HepG2 (cell line): Measurements from ENCODE around the gene PPP1R15A. TPM values are rescaled to one million over a fixed set of nuclear protein-coding genes. Genes with fewer than 3 reads are reported as not detected.
A peak's percentile ranks its signal among the peaks of the same experiment; 100 is the strongest.

Experiments used
- CBX2 ChIP-seq, 2 experiments: fragments of 200-600 bp in 1 of 2; sonication (generic); formaldehyde crosslinking in 1 of 2; IDR thresholded peaks; 2 replicates each; pipeline versions ENCODE4 v1.7.0 to v1.8.1; 2018 to 2022; ENCODE audit warnings: low read depth in 2 of 2, low read length in 1 of 2, mild to moderate bottlenecking in 1 of 2, missing genetic modification reagents in 1 of 2
- CEBPG ChIP-seq: IDR thresholded peaks from 2 replicates; pipeline ENCODE4 v1.6.1; 2016
- CSRNP1 ChIP-seq: sonication (generic); formaldehyde crosslinking; IDR thresholded peaks from 2 replicates; pipeline ENCODE4 v1.8.1; 2023; ENCODE audit warnings: mild to moderate bottlenecking, missing genetic modification reagents
- ETS1 ChIP-seq: sonication (generic); formaldehyde crosslinking; IDR thresholded peaks from 2 replicates; pipeline ENCODE4 v1.4.0; 2020; ENCODE audit warnings: missing genetic modification reagents
- FOXK2 ChIP-seq: fragments of 450-650 bp; IDR thresholded peaks from 2 replicates; pipeline ENCODE4 v1.6.1; 2016
- HNF4G ChIP-seq, 2 experiments: sonication (generic) in 1 of 2; formaldehyde crosslinking in 1 of 2; IDR thresholded peaks; 2 replicates each; pipeline versions ENCODE4 v1.4.0 to v1.6.1; 2011 to 2020; ENCODE audit warnings: borderline replicate concordance in 2 of 2, low read depth in 2 of 2, mild to moderate bottlenecking in 2 of 2, low read length in 1 of 2, missing genetic modification reagents in 1 of 2, moderate library complexity in 1 of 2
- MEIS2 ChIP-seq: sonication (generic); formaldehyde crosslinking; IDR thresholded peaks from 2 replicates; pipeline ENCODE4 v1.9.0; 2021; ENCODE audit warnings: mild to moderate bottlenecking, missing genetic modification reagents
- MTERF4 ChIP-seq: sonication (generic); formaldehyde crosslinking; IDR thresholded peaks from 2 replicates; pipeline ENCODE4 v1.8.0; 2023; ENCODE audit warnings: mild to moderate bottlenecking, missing genetic modification reagents
- NCOA5 ChIP-seq: sonication (generic); formaldehyde crosslinking; IDR thresholded peaks from 2 replicates; pipeline ENCODE4 v1.4.0; 2020; ENCODE audit warnings: missing genetic modification reagents
- NR2C2 ChIP-seq: sonication (generic); formaldehyde crosslinking; IDR thresholded peaks from 2 replicates; pipeline ENCODE4 v1.4.0; 2020; ENCODE audit warnings: missing genetic modification reagents, mild to moderate bottlenecking, moderate library complexity, borderline replicate concordance
- PRPF4 ChIP-seq: fragments of 200-400 bp; formaldehyde crosslinking; IDR thresholded peaks from 2 replicates; pipeline ENCODE4 v1.6.1; 2016; ENCODE audit warnings: low read length, low read depth; ENCODE audit not compliant: poor library complexity, severe bottlenecking
- RBM39 ChIP-seq: fragments of 200-400 bp; formaldehyde crosslinking; IDR thresholded peaks from one replicate; pipeline ENCODE4 v1.6.1; 2018; ENCODE audit warnings: antibody characterized with exemption, mild to moderate bottlenecking, low read depth, low read length; ENCODE audit not compliant: poor library complexity, severe bottlenecking
- ZBTB21 ChIP-seq: sonication (generic); formaldehyde crosslinking; IDR thresholded peaks from 2 replicates; pipeline ENCODE4 v1.4.0; 2020; ENCODE audit warnings: missing genetic modification reagents
- ZFP62 ChIP-seq: sonication (generic); formaldehyde crosslinking; IDR thresholded peaks from 2 replicates; pipeline ENCODE4 v1.4.0; 2020; ENCODE audit warnings: missing genetic modification reagents
- ZNF24 ChIP-seq: fragments of 450-650 bp; IDR thresholded peaks from 2 replicates; pipeline ENCODE4 v1.6.1; 2017; ENCODE audit warnings: antibody characterized with exemption, mild to moderate bottlenecking
- ZNF451 ChIP-seq: sonication (generic); formaldehyde crosslinking; IDR thresholded peaks from 2 replicates; pipeline ENCODE4 v1.5.0; 2020; ENCODE audit warnings: mild to moderate bottlenecking, missing genetic modification reagents
- ZNF484 ChIP-seq: sonication (generic); formaldehyde crosslinking; IDR thresholded peaks from 2 replicates; pipeline ENCODE4 v1.5.1; 2020; ENCODE audit warnings: mild to moderate bottlenecking, low read depth, missing genetic modification reagents, borderline replicate concordance
- ZNF546 ChIP-seq: sonication (generic); formaldehyde crosslinking; conservative IDR thresholded peaks from 2 replicates; pipeline ENCODE4 v1.8.1; 2023; ENCODE audit warnings: mild to moderate bottlenecking, missing genetic modification reagents
- ZNF598 ChIP-seq: sonication (generic); formaldehyde crosslinking; IDR thresholded peaks from 2 replicates; pipeline ENCODE4 v1.5.1; 2020; ENCODE audit warnings: mild to moderate bottlenecking, missing genetic modification reagents, borderline replicate concordance
- ZNF713 ChIP-seq: sonication (generic); formaldehyde crosslinking; IDR thresholded peaks from 2 replicates; pipeline ENCODE4 v1.4.0; 2020; ENCODE audit warnings: mild to moderate bottlenecking, missing genetic modification reagents
- polyA plus RNA-seq, 8 experiments: library from polyadenylated mRNA; depleted of rRNA in 3 of 8; stranded (reverse) in 7 of 8; unstranded in 1 of 8; fragments of >200 nt; fragmentation: Illumina TruSeq in 4 of 8; extraction: Trizol in 4 of 8; gene quantifications; 2 replicates each; pipeline versions ENCODE4 v1.2.1 to v1.2.3, GENCODE V29; 2011 to 2016; ENCODE audit warnings: low read depth in 4 of 8, missing spikeins in 1 of 8, mixed read lengths in 1 of 8; ENCODE audit not compliant: insufficient read depth in 1 of 8
- total RNA-seq, 5 experiments: library from RNA; depleted of rRNA; stranded (reverse); fragments of >200 nt; fragmentation: Illumina TruSeq; extraction: Trizol; gene quantifications; 2 replicates each; pipeline ENCODE4 v1.2.3, GENCODE V29; 2016; ENCODE audit warnings: low read depth in 1 of 5
- TF ChIP-seq, protein P1 (sequence below): IDR thresholded peaks from 2 replicates; pipeline ENCODE4 v1.6.1; 2016; ENCODE audit warnings: mild to moderate bottlenecking, missing biosample characterization, missing genetic modification reagents
- TF ChIP-seq, protein P2 (sequence below): sonication (generic); formaldehyde crosslinking; IDR thresholded peaks from 2 replicates; pipeline ENCODE4 v1.4.0; 2020; ENCODE audit warnings: mild to moderate bottlenecking, low read depth, missing genetic modification reagents

PPP1R15A gene
- total and polyA plus RNA-seq, 2 of the 13 experiments (the other 11 are each of a cell fraction or from before 2014, with no cell fraction given) = 15.6 to 18.5 TPM

- no peak for TF ChIP-seq ETS1 (CRISPR knock-in tag)
- no peak for TF ChIP-seq NCOA5
- no peak for TF ChIP-seq ZNF713 (CRISPR knock-in tag)
- TF ChIP-seq FOXK2 = no peak
- TF ChIP-seq ZNF24 = no peak
- peak; percentile 57; the same call in 1 of the 2 replicates for TF ChIP-seq CSRNP1 (CRISPR knock-in tag)
- TF ChIP-seq ZBTB21 (CRISPR knock-in tag) = peak; percentile 17; the same call in 1 of the 2 replicates
- TF ChIP-seq MTERF4 (CRISPR knock-in tag) = 0 out of 2 replicates have a peak, but pooled peaks have one; percentile 48
- peak; percentile 61 for TF ChIP-seq RBM39
- TF ChIP-seq, protein P1, sequence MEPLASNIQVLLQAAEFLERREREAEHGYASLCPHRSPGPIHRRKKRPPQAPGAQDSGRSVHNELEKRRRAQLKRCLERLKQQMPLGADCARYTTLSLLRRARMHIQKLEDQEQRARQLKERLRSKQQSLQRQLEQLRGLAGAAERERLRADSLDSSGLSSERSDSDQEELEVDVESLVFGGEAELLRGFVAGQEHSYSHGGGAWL (CRISPR knock-in tag) = no peak; the same call in 1 of the 2 replicates
- TF ChIP-seq ZNF598 (CRISPR knock-in tag) = peak; percentile 94; the same call in 1 of the 2 replicates
- no peak for TF ChIP-seq ZFP62 (CRISPR knock-in tag)
- TF ChIP-seq MEIS2 (CRISPR knock-in tag) = peak; percentile 83
- TF ChIP-seq CEBPG (CRISPR knock-in tag) = peak; percentile 82
- 0 out of 2 replicates have a peak, but pooled peaks have one; percentile 34 for TF ChIP-seq ZNF451 (CRISPR knock-in tag)
- no peak for TF ChIP-seq ZNF546 (CRISPR knock-in tag)
- TF ChIP-seq ZNF484 = no peak
- TF ChIP-seq CBX2 (IDR thresholded peaks at IDR 0.05; ENCODE audit: low read depth, low read length) = no peak
- TF ChIP-seq CBX2 (CRISPR knock-in tag; IDR thresholded peaks at IDR 0.05; ENCODE audit: low read depth) = no peak
- no peak for TF ChIP-seq NR2C2 (CRISPR knock-in tag)
- TF ChIP-seq, protein P2, sequence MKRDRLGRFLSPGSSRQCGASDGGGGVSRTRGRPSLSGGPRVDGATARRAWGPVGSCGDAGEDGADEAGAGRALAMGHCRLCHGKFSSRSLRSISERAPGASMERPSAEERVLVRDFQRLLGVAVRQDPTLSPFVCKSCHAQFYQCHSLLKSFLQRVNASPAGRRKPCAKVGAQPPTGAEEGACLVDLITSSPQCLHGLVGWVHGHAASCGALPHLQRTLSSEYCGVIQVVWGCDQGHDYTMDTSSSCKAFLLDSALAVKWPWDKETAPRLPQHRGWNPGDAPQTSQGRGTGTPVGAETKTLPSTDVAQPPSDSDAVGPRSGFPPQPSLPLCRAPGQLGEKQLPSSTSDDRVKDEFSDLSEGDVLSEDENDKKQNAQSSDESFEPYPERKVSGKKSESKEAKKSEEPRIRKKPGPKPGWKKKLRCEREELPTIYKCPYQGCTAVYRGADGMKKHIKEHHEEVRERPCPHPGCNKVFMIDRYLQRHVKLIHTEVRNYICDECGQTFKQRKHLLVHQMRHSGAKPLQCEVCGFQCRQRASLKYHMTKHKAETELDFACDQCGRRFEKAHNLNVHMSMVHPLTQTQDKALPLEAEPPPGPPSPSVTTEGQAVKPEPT (CRISPR knock-in tag) = no peak
- TF ChIP-seq HNF4G (IDR thresholded peaks at IDR 0.05; ENCODE audit: borderline replicate concordance, low read depth, low read length) = no peak; the same call in 1 of the 2 replicates
- TF ChIP-seq HNF4G (CRISPR knock-in tag; IDR thresholded peaks at IDR 0.05; ENCODE audit: borderline replicate concordance, low read depth) = 0 out of 2 replicates have a peak, but pooled peaks have one; percentile 36
- no peak for TF ChIP-seq PRPF4
Measured at GRCh38 chr19:48872182-48872883, at the start of gene PPP1R15A (continued).
